Right cardiac atrium (tissue), 5 donors: ENCODE data around the gene PRDM16. TPM values are rescaled to one million over a fixed set of nuclear protein-coding genes. Genes with fewer than 3 reads are reported as not detected.
"Not testable (repeated sequence)": the region's sequence is repeated elsewhere in the genome, so short reads cannot be mapped to it uniquely, and the experiment has no call there.

Source experiments
- ATAC-seq, 2 donors: fragments of 200-7000 bp; cut with Tn5 transposase; one replicate each; pipeline versions ENCODE4 v1.8.0 to v1.9.1; 2020; ENCODE audit warnings: moderate library complexity in 2 of 2, mild to moderate bottlenecking in 1 of 2
- DNase-seq, 3 donors: peaks; one replicate each; pipeline ENCODE4 v3.0.0-alpha.2; 2020
- H3K27ac ChIP-seq: one replicate; pipeline ENCODE4 v1.5.1; 2013; ENCODE audit warnings: mild to moderate bottlenecking, low read length, control low read depth, moderate library complexity
- H3K27me3 ChIP-seq: one replicate; pipeline ENCODE4 v1.6.1; 2013; ENCODE audit not compliant: control insufficient read depth, insufficient read depth
- H3K4me1 ChIP-seq: one replicate; pipeline ENCODE4 v1.6.1; 2013; ENCODE audit warnings: low read length; ENCODE audit not compliant: control insufficient read depth, insufficient read depth
- H3K4me3 ChIP-seq: one replicate; pipeline ENCODE4 v1.5.1; 2013; ENCODE audit warnings: low read length, control low read depth
- H3K9me3 ChIP-seq: one replicate; pipeline ENCODE4 v1.6.1; 2013; ENCODE audit warnings: low read length; ENCODE audit not compliant: control insufficient read depth
- WGBS: extraction: QIAGEN DNeasy Blood & Tissue Kit; methylation state at CpG from one replicate; pipeline ENCODE4 v1.1.7; 2013; 5-methylcytosine and 5-hydroxymethylcytosine counted together
- intact Hi-C, 4 donors: fragments of 100-400 bp; cut with DNase I; formaldehyde crosslinking; loops; one replicate each; pipeline versions ENCODE4 v1.11.0 to v1.14.0; 2022 to 2023
- polyA plus RNA-seq: library from polyadenylated mRNA; stranded (reverse); fragments of 200-250 nt; gene quantifications from one replicate; pipeline ENCODE4 v1.2.3, GENCODE V29; 2013
- total RNA-seq, 4 donors: library from RNA; stranded (reverse); fragmentation: NEBNext Ultra II Directional; extraction: Animal tissue kit (Norgen Biotek cat#: 25700); gene quantifications; one replicate each; pipeline ENCODE4 v1.2.1, GENCODE V29; 2021
- donor health status: healthy with polysubstance abuse.
- donor health status: DM: no; HTN: yes; CAD: no.
- donor health status: DM: no; HTN: no; CAD: no.
- donor health status: DM: no; HTN: yes; CAD: no; lungs with severe emphysema.
- donor health status: DM: yes; HTN: yes; CAD: no.

Gene PRDM16
- total and polyA plus RNA-seq, 5 donors, result 1.1 to 2.9 (median 1.9) TPM

- intact Hi-C loops, result no loop called here
- no peaks in the 10 kb centered on the region for H3K4me1 ChIP-seq
- ATAC-seq, result no peak
- no peak for DNase-seq
- WGBS, result 69% methylated on average over 27 of the region's 27 CpGs
- H3K27ac ChIP-seq, result no peak overlapping the region
- no peaks in the 10 kb centered on the region for H3K27me3 ChIP-seq
- H3K9me3 ChIP-seq, result no peaks in the 10 kb centered on the region
- H3K4me3 ChIP-seq, result no peak overlapping the region
Measured at GRCh38 chr1:3162322-3162882, 93.4 kb downstream of the PRDM16 start.

DNA sequence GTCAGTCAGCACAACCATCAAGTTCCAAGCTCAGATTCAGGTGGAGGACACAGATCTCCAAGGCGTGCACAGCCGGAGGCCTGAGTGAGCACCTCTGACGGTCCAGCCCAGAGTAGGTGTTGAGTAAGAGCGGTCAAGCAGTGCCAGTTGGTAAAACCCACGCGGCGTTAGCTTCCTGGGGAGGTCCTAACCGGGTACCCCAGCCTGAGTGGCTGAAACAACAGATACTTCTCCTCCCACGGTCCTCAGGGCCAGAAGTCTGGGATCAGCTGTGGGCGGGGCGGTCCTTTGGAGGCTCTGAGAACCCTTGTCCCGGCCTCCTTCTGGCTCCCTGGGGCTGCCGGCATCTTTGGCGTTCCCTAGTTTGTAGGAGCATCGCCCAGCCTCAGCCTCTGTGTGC lies 94.4 kb downstream of the PRDM16 start:
- ATAC-seq (no peak), DNase-seq (peak in 1 of 3 donors; percentile 30)
- Histone ChIP-seq H3K4me1 (no peaks in the 10 kb centered on the region), H3K4me3 (no peak overlapping the region), H3K9me3 (no peaks in the 10 kb centered on the region), H3K27me3 (no peaks in the 10 kb centered on the region), H3K27ac (no peak overlapping the region)
- intact Hi-C loops, result no loop called here
- 74% methylated on average over 15 of the region's 15 CpGs for WGBS

- Histone ChIP-seq H3K27me3 (no peaks in the 10 kb centered on the region), H3K9me3 (no peaks in the 10 kb centered on the region), H3K27ac (no peak overlapping the region), H3K4me3 (no peak overlapping the region), H3K4me1 (no peaks in the 10 kb centered on the region)
- intact Hi-C loops, result no loop called here
- 82% methylated on average over 21 of the region's 21 CpGs for WGBS
- ATAC-seq (no peak), DNase-seq (no peak)
Measured at GRCh38 chr1:3164671-3165070, 95.7 kb downstream of the PRDM16 start.

GRCh38 chr1:3165189-3165588 lies 96.2 kb downstream of the PRDM16 start:
- H3K4me3 ChIP-seq, H3K9me3 ChIP-seq, DNase-seq, ATAC-seq, intact Hi-C loops, H3K4me1 ChIP-seq, H3K27ac ChIP-seq, H3K27me3 ChIP-seq: not testable (repeated sequence)
- WGBS, result 86% methylated on average over 1 of the region's 1 CpG

- Histone ChIP-seq H3K9me3 (no peaks in the 10 kb centered on the region), H3K4me3 (no peak overlapping the region), H3K27me3 (no peaks in the 10 kb centered on the region), H3K27ac (no peak overlapping the region), H3K4me1 (peaks cover 2% of the 10 kb centered on the region)
- intact Hi-C loops, result no loop called here
- ATAC-seq (no peak), DNase-seq (peak in 2 of 3 donors; percentile 25 to 41)
- 93% methylated on average over 32 of the region's 32 CpGs for WGBS
Measured at GRCh38 chr1:3166206-3166918, 97.4 kb downstream of the PRDM16 start.

DNA sequence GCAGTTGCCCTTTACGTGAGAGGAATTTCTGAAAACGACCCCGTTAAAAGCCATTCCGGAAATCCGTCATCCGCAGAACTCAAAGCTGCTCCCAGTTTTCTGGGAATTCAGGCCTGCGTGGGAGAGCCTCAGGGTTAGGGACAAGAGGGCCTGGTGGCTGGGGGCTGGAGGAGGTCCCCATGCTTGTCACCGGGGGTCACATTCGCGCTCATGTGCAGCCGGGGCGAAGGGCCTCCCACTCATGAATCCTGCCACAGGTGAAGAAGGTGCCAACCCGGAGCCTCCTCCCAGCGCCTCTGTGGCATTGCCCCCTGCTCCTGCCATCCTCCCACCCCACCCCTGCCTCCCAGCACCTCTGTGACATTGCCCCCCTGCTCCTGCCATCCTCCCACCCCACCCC lies 98.3 kb downstream of the PRDM16 start:
- WGBS, result 79% methylated on average over 14 of the region's 14 CpGs

GRCh38 chr1:3168678-3169077 lies 99.7 kb downstream of the PRDM16 start:
- H3K27ac ChIP-seq, result no peak overlapping the region
- H3K4me3 ChIP-seq, result no peak overlapping the region
- WGBS, result 57% methylated on average over 8 of the region's 8 CpGs
- DNase-seq (peak in 2 of 3 donors; percentile 38 to 41), ATAC-seq (no peak)
- H3K4me1 ChIP-seq, result peaks cover 3% of the 10 kb centered on the region
- H3K27me3 ChIP-seq, result no peaks in the 10 kb centered on the region
- intact Hi-C loops, result no loop called here
- no peaks in the 10 kb centered on the region for H3K9me3 ChIP-seq

More for the DNA sequence above, 98.3 kb downstream of the PRDM16 start:
- Histone ChIP-seq H3K27ac (no peak overlapping the region), H3K9me3 (no peaks in the 10 kb centered on the region), H3K27me3 (no peaks in the 10 kb centered on the region), H3K4me1 (peaks cover 3% of the 10 kb centered on the region), H3K4me3 (no peak overlapping the region)
- ATAC-seq, result no peak
- intact Hi-C loops, result no loop called here
- DNase-seq, result peak in 2 of 3 donors; percentile 40 to 52

DNA sequence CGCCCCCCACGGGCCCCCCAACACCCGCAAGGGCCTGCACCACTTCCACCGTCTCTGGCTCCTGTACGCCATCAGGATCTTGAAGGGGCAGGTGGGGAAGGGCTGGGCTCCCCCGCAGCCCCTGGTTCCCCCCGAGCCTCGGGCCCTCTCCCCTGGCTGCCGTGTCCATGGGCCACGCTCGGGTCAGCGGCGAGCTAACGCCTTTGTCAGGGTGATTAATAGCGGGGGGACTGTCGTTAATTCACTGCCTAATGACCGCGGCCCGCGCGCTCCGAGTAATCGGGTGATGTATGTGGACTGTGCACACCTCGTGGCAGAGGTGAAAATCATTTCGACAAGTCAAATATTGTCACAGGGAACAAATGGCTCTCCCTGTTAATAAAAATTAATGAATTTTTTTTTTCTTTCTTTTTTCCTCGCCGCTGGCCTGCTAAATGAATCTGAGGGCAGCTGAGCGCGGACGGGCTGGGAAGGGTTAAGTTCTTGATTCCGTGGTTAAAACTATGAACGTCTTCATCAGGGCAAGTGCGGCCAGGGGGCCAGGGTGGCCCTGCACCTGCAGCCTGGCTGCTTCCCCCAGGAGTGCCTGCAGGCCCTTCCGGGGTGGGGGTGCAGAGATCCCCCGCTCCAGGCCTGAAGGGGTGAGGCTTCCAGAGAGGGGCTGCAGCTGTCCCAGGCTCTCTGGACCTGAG lies 100.8 kb downstream of the PRDM16 start:
- WGBS, result 72% methylated on average over 35 of the region's 35 CpGs

GRCh38 chr1:3170561-3171453 lies 101.8 kb downstream of the PRDM16 start:
- Histone ChIP-seq H3K27ac (peak overlapping the region; percentile 70), H3K4me1 (peaks cover 6% of the 10 kb centered on the region), H3K27me3 (no peaks in the 10 kb centered on the region), H3K9me3 (no peaks in the 10 kb centered on the region), H3K4me3 (peak overlapping the region; percentile 3)
- intact Hi-C loops, result no loop called here
- ATAC-seq (peak; percentile 84 to 90), DNase-seq (peak; percentile 80 to 96 (median 94))
- WGBS, result 1% methylated on average over 40 of the region's 40 CpGs

More for the DNA sequence above, 100.8 kb downstream of the PRDM16 start:
- Histone ChIP-seq H3K9me3 (no peaks in the 10 kb centered on the region), H3K4me1 (peaks cover 3% of the 10 kb centered on the region), H3K4me3 (no peak overlapping the region), H3K27me3 (no peaks in the 10 kb centered on the region), H3K27ac (no peak overlapping the region)
- DNase-seq (peak in 2 of 3 donors; percentile 51 to 63), ATAC-seq (no peak)
- intact Hi-C loops, result no loop called here

- no peak for ATAC-seq
- Histone ChIP-seq H3K9me3 (no peaks in the 10 kb centered on the region), H3K27me3 (no peaks in the 10 kb centered on the region), H3K27ac (no peak overlapping the region), H3K4me3 (no peak overlapping the region), H3K4me1 (peaks cover 6% of the 10 kb centered on the region)
- WGBS, result 89% methylated on average over 19 of the region's 19 CpGs
- intact Hi-C loops, result no loop called here
- peak in 1 of 3 donors; percentile 34 for DNase-seq
Measured at GRCh38 chr1:3171761-3172160, 102.8 kb downstream of the PRDM16 start.
